Measurements from ENCODE around the gene TRIM28. TPM values are rescaled to one million over a fixed set of nuclear protein-coding genes. Genes with fewer than 3 reads are reported as not detected.

The TRIM28 gene
- total RNA-seq, 1 experiment from 2014 or later, result 1,221 TPM

DNA sequence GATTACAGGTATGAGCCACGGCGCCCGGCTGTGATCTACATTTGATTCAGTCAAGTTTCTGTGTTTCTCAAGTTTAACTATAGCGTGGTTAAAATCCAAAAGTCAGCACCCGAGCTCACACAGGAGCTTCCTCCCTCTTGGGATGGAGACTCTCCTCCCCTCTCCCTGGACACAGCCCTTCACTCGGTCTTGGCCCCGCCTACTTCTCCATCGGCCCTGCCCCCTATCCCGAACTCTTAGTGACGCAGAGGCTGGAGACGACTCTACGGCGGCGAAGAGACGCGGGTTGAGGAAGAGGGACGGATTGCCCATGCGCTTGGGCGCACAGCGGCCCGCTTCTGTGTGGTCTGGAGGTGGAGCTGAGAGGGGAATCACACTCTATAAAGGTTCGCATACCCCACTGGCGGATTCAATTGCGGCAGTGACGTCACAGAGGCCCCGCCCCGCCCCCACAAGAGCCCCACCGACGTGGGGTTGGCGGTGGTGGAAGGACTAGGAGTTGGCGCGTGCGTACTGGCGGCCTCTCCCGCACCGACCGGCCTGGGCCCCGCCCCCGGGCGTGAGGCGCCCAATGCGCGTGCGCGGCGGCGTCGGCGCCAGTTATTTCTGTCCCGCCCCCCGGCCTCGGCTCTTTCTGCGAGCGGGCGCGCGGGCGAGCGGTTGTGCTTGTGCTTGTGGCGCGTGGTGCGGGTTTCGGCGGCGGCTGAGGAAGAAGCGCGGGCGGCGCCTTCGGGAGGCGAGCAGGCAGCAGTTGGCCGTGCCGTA is at the start of gene TRIM28 (continued):
- TF ChIP-seq, protein P1, sequence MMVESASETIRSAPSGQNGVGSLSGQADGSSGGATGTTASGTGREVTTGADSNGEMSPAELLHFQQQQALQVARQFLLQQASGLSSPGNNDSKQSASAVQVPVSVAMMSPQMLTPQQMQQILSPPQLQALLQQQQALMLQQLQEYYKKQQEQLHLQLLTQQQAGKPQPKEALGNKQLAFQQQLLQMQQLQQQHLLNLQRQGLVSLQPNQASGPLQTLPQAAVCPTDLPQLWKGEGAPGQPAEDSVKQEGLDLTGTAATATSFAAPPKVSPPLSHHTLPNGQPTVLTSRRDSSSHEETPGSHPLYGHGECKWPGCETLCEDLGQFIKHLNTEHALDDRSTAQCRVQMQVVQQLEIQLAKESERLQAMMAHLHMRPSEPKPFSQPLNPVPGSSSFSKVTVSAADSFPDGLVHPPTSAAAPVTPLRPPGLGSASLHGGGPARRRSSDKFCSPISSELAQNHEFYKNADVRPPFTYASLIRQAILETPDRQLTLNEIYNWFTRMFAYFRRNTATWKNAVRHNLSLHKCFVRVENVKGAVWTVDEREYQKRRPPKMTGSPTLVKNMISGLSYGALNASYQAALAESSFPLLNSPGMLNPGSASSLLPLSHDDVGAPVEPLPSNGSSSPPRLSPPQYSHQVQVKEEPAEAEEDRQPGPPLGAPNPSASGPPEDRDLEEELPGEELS (CRISPR knock-in tag; IDR thresholded peaks at IDR 0.05), result peak; percentile 45; the same call in 1 of the 2 replicates
- TF ChIP-seq, protein P2, sequence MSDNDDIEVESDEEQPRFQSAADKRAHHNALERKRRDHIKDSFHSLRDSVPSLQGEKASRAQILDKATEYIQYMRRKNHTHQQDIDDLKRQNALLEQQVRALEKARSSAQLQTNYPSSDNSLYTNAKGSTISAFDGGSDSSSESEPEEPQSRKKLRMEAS (CRISPR knock-in tag; IDR thresholded peaks at IDR 0.05), result peak; percentile 49; the same call in 1 of the 2 replicates
- peak; percentile 75; the same call in 1 of the 2 replicates for TF ChIP-seq ATF1 (CRISPR knock-in tag; IDR thresholded peaks at IDR 0.05)
- TF ChIP-seq ETV6 (CRISPR knock-in tag; IDR thresholded peaks at IDR 0.05), result peak; percentile 57; the same call in 1 of the 2 replicates
- TF ChIP-seq ZNF232 (CRISPR knock-in tag; IDR thresholded peaks at IDR 0.05), result 0 out of 2 replicates have a peak, but pooled peaks have one; percentile 42
- no peak for TF ChIP-seq ZNF671 (CRISPR knock-in tag; IDR thresholded peaks at IDR 0.05)
- TF ChIP-seq, protein P3, sequence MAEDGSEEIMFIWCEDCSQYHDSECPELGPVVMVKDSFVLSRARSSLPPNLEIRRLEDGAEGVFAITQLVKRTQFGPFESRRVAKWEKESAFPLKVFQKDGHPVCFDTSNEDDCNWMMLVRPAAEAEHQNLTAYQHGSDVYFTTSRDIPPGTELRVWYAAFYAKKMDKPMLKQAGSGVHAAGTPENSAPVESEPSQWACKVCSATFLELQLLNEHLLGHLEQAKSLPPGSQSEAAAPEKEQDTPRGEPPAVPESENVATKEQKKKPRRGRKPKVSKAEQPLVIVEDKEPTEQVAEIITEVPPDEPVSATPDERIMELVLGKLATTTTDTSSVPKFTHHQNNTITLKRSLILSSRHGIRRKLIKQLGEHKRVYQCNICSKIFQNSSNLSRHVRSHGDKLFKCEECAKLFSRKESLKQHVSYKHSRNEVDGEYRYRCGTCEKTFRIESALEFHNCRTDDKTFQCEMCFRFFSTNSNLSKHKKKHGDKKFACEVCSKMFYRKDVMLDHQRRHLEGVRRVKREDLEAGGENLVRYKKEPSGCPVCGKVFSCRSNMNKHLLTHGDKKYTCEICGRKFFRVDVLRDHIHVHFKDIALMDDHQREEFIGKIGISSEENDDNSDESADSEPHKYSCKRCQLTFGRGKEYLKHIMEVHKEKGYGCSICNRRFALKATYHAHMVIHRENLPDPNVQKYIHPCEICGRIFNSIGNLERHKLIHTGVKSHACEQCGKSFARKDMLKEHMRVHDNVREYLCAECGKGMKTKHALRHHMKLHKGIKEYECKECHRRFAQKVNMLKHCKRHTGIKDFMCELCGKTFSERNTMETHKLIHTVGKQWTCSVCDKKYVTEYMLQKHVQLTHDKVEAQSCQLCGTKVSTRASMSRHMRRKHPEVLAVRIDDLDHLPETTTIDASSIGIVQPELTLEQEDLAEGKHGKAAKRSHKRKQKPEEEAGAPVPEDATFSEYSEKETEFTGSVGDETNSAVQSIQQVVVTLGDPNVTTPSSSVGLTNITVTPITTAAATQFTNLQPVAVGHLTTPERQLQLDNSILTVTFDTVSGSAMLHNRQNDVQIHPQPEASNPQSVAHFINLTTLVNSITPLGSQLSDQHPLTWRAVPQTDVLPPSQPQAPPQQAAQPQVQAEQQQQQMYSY (CRISPR knock-in tag; IDR thresholded peaks at IDR 0.05), result no peak
- TF ChIP-seq FOXP1 (CRISPR knock-in tag; IDR thresholded peaks at IDR 0.05; ENCODE audit: borderline replicate concordance), result peak; percentile 60
- 0 out of 2 replicates have a peak, but pooled peaks have one; percentile 29 for TF ChIP-seq TEAD1 (CRISPR knock-in tag; IDR thresholded peaks at IDR 0.05)
- TF ChIP-seq CREM (CRISPR knock-in tag; IDR thresholded peaks at IDR 0.05), result peak; percentile 87

DNA sequence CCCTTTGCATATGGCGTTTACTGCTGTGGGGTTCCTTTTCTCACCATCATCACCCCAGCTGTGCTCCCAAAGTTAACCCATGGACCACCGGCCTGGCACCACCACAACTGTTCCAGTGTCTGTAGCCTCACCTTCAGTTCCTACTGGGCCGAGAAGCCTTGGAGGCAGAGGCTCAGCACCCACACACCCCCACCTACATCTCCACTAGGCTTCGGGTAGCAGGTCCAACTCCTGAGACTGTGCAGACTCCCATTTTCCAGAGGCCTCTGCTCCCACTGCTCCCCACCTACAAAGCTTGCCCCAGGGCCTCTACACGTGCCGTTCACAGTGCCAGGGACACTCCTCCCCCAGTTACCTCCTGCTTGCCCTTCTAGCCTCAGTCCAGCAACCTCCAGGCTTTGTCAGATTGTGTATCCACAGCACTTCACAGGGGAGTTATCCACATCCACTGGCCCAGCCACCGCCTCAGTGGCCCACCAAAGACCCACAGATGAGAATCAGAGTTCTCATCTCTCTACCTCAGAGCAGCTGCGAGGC is 46.2 kb upstream of the TRIM28 start:
- Mint-ChIP-seq H3K4me3 (peak overlapping the region; percentile 81), H3K27ac (no peak overlapping the region), H3K9me3 (no peaks in the 10 kb centered on the region; the same call in 1 of the 2 replicates), H3K4me1 (peaks cover 17% of the 10 kb centered on the region), H3K27me3 (ENCODE audit: low read depth) (peaks cover 4% of the 10 kb centered on the region; the same call in 1 of the 2 replicates), H3K36me3 (no peaks in the 10 kb centered on the region)
- ATAC-seq (no peak), DNase-seq (ENCODE audit: low spot score) (no peak)
- ChIA-PET POLR2A (no interaction called here), CTCF (no interaction called here)
- TF ChIP-seq OVOL2 (CRISPR knock-in tag; IDR thresholded peaks at IDR 0.05; ENCODE audit: borderline replicate concordance), result no peak
- TF ChIP-seq MYBL2 (CRISPR knock-in tag; IDR thresholded peaks at IDR 0.05), result no peak
- TF ChIP-seq GTF2I (CRISPR knock-in tag; conservative IDR thresholded peaks at IDR 0.05), result no peak
- no peak for TF ChIP-seq SMAD3 (CRISPR knock-in tag; IDR thresholded peaks at IDR 0.05; ENCODE audit: borderline replicate concordance)
- TF ChIP-seq JUN (CRISPR knock-in tag; IDR thresholded peaks at IDR 0.05), result no peak
- TF ChIP-seq ZNF219 (CRISPR knock-in tag; IDR thresholded peaks at IDR 0.05; ENCODE audit: borderline replicate concordance), result no peak
- no peak for TF ChIP-seq TEAD1 (CRISPR knock-in tag; IDR thresholded peaks at IDR 0.05)
- TF ChIP-seq NFATC4 (CRISPR knock-in tag; IDR thresholded peaks at IDR 0.05), result no peak
- TF ChIP-seq HMGA2 (CRISPR knock-in tag; IDR thresholded peaks at IDR 0.05), result no peak
- TF ChIP-seq SMAD4 (CRISPR knock-in tag; IDR thresholded peaks at IDR 0.05), result no peak
- TF ChIP-seq ZNF263 (CRISPR knock-in tag; IDR thresholded peaks at IDR 0.05; ENCODE audit: low read depth), result no peak
- TF ChIP-seq, protein P4, sequence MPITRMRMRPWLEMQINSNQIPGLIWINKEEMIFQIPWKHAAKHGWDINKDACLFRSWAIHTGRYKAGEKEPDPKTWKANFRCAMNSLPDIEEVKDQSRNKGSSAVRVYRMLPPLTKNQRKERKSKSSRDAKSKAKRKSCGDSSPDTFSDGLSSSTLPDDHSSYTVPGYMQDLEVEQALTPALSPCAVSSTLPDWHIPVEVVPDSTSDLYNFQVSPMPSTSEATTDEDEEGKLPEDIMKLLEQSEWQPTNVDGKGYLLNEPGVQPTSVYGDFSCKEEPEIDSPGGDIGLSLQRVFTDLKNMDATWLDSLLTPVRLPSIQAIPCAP (CRISPR knock-in tag; IDR thresholded peaks at IDR 0.05), result no peak
- TF ChIP-seq, protein P5, sequence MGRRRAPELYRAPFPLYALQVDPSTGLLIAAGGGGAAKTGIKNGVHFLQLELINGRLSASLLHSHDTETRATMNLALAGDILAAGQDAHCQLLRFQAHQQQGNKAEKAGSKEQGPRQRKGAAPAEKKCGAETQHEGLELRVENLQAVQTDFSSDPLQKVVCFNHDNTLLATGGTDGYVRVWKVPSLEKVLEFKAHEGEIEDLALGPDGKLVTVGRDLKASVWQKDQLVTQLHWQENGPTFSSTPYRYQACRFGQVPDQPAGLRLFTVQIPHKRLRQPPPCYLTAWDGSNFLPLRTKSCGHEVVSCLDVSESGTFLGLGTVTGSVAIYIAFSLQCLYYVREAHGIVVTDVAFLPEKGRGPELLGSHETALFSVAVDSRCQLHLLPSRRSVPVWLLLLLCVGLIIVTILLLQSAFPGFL (CRISPR knock-in tag; IDR thresholded peaks at IDR 0.05; ENCODE audit: borderline replicate concordance), result no peak
- TF ChIP-seq, protein P6, sequence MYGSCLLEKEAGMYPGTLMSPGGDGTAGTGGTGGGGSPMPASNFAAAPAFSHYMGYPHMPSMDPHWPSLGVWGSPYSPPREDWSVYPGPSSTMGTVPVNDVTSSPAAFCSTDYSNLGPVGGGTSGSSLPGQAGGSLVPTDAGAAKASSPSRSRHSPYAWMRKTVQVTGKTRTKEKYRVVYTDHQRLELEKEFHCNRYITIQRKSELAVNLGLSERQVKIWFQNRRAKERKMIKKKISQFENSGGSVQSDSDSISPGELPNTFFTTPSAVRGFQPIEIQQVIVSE (CRISPR knock-in tag; IDR thresholded peaks at IDR 0.05; ENCODE audit: borderline replicate concordance), result no peak
- TF ChIP-seq, protein P7, sequence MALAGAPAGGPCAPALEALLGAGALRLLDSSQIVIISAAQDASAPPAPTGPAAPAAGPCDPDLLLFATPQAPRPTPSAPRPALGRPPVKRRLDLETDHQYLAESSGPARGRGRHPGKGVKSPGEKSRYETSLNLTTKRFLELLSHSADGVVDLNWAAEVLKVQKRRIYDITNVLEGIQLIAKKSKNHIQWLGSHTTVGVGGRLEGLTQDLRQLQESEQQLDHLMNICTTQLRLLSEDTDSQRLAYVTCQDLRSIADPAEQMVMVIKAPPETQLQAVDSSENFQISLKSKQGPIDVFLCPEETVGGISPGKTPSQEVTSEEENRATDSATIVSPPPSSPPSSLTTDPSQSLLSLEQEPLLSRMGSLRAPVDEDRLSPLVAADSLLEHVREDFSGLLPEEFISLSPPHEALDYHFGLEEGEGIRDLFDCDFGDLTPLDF (CRISPR knock-in tag; IDR thresholded peaks at IDR 0.05), result no peak
